Amniotic stem cell (primary cell): ENCODE measurements around the gene ABCF2.

Experiments
- DNase-seq: peaks from one replicate; lab custom pipeline; 2025; lab: John Stamatoyannopoulos, UW

The ABCF2 gene

DNA sequence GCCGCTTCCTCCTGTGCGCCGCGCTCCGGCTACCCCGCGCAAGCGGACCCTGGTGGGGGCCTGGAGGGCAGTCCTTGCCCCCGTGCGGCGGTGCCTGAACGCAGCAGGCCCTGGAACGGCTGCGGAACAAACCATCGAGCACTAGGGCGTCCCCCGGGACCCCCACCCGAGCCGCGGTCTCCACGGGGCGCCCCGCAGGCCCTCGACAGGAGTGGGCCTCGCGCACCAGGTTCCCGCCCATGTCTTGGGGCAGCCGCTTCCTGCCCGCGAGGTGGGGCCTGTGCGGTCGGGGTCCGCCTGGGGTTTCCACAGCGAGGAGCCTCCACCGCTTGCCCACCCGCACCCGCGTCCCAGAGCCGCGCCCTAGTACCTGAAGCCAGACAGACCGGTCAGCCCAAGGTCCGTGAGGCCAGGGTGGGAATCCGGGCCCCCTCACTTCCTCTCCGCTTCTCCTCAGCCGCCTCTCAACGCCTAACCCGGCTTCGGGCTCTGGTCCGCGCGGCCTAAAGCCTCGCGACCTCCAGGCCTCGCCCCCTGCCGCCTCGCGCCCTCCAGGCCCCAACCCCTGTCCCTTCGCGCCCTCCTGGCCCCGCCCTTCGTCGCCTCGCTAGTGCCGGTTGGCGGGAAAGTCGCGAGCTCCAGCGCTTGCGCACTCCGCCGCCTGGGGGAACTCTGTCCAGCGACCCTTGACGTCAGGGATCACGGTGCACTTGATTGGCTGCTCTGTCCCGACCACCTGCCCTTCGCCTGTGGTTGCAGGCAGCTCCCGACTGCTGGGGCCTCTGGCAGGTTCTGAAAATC, 52.6 kb downstream of the ABCF2 start:
- DNase-seq = no peak

DNA sequence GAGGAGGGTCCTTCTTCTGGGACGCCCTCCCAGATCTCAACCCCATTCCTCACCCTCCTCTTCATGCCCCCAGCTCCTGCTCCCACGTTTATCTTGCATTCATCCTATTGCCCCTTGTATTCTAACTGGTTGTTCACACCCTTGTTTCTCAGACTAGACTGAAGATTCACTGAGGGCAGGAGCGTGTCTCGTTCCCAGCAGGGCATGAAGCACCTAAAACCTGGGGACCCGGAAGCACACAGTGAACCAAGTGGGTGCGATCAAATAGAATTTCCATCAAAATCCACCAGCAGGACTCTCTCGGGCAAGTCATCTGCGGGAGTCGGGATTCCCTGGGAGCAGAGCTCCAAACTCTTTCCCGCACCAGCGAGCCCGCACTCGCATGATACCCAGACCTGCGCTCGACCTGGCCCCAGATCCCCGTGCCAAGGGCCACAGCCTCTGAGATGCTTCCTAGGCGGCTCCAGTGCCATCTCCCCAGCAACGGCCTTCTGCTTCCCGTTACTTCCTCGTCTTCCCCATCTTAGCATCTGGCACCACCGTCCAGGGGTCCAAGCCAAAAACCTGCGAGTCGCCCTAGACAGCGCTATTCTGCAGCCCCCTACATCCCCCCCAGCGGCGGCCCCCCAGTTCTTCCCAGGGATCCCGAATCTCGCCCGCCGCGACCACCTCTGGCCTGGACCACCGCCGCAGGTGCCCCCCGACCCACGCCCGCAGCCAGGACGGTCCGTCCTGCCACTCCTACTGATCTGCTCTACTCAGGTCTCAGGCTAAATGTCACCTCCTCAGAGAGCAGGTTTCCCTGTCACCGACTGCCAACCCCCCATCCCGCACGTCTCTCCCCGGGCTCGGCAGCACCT, 53.4 kb downstream of the ABCF2 start:
- DNase-seq = no peak

DNA sequence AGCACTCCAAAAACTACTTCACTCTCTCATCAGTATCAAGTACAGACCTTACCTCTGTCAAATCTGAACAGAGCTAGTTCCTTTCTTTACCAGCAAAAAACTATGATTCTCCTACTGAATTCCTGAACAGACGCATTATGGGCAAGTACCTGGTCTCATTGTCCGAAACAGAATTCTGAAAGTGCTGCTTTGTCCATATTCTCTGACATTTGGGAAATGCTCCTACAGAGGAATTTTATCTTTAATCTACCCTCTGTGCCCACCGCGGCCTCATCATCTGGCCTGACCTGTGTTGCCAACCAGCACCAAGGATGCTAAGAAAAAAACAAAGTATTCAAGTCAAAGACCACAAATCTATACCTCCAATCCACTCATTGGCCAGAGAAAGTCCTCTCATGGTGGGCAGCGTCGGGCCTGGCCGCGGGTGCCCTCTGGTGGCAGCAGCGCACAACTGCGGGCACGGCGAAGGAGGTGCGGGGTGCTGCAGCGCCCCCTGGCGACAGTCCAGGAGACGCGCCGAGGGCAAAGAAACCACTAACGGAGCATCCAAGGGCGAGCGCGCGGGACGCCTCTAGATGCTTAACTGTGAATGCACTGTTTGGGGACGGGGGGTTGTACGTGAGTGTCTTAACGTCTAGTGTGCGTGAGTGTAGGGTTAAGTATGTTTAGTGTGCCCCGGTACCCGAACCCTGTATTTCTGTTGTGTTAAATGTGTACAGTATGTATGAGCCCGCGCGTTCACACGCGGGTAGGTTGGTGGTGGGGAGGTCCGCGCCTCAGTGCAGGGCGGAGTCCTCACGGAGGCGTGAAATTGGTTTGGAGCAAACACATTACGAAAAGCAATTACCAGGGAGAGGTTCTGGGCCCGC, 54.5 kb downstream of the ABCF2 start:
- DNase-seq = no peak

DNA sequence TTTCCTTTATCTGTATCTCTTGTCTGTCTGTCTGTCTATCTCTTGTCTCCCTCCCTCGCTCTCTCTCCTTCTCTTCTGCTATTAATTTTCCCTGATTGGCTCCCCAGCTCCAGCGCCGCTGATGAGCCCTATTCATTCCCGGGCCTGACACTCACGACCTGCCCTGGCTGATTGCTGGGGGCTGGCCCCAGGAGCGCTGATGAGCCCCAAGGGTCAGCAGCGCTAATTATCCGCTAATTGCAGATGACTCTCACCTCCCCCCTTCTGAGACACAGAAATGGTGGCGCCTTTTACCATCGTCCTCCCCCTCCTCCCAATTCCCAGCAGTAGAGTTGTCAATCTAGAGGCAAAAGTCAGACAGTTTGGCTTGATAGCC, 58.2 kb downstream of the ABCF2 start:
- no peak for DNase-seq

DNA sequence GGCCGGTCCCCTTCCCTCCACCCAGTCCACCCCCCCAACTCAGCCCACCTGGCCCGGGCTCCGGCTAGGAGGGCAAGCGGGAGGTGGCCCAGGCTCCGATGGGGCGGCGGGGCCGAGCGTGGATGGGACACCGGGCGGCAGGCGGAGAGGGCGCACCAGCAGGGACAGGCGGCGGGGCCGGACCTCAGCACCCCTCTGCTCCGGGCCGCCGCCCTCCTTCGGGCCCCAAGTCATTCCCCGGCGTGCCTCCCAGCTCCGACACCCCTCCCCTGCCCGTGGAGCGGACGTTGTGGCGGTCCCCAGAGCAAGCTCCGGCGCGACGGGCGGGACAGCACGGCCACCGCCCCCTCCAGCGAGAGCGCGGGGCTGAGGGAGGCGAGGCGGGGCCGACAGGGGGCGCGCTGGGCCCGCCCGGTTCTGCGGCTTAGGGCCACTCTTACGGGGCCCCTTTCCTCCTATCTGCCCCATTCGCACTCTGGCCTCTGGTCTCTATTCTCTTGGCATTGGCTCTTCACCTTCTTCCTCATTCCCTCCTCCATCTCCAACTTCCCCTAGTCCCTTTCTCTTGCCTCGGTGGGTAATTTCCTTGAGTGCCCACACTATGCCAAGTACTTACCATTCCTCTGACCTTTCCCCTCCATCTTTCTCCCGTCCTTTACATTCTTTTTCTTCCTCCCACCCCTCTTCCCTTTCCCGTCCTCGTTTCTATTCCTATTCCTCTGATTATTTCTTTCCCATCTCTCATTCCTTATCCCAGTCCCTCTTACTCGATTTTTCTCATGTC, 58.8 kb downstream of the ABCF2 start:
- no peak for DNase-seq

DNA sequence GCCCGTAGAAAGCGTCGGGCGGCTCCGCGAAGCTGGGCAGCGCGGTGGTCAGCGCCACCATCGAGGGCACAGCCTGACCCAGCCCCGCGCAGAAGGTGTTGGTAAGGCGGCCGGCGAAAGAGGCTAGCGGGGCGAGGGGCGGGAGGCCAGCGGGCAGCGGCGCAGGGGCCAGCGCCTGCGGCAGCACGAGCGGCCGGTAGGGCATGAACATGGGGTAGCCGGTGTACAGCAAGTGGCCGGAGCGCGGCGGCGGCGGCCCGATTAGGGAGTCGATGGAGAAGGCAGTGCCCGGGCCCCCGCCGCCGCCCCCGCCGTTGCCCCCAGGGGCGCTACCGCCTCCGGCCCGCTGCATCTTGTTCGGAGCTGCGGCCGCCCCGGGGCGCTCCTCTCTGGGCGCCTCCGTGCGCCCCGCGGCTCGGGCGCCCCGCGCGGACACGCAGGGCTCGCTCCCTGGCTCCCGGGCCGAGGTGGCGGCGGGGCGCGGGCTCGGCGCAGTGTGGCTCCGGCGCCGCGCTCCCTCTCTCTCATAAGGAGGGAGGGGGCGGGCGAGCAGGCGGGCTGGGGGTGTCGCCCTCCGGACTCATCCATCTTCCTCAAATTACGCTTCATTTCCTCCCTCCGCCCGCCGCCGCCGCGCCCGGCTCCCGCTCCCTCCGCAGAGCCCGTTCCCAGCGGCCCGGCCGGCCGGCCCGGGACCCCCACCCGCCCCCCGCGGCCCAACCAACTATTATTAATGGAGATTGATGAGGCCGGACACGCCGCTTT, 59.6 kb downstream of the ABCF2 start, which contains the start of gene GBX1:
Gene GBX1, minus strand, starts transcription at position 498 of the 765 bp plus-strand sequence. Its CDS starts 146 bp downstream, at position 352.
- no peak for DNase-seq

DNA sequence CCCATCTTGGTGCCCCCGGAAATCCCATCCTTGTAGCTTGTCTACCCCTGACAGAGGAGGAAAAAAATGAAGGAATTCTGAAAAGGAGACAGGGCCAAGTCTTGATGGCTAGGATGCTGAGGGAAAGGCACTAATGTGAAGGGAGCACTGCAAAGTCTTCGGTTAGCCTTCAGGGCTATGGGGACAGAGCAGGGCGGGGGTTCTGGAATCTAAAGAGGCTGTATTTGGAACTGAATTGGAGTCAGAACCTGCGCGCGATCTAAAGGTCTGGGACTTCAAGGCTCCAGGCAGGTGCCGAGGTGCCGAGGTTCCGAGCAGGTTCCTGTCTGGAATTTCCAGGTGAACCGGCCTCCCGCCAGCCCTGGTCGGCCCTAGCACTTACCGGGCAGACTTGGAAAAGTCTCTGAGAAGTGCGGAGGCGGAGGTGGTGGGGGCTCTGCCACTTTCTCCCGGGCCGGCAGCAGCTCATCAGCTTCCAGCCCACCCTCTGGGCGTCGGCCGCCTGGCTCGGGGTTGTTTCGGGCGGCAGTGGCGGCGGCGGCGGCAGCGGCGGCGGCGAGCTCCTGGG, 60.3 kb downstream of the ABCF2 start:
- no peak for DNase-seq
